Measurements from ENCODE around the gene METTL13.

- TF ChIP-seq CTCF (IDR thresholded peaks at IDR 0.05) (no peak), POLR2A (IDR thresholded peaks at IDR 0.05) (no peak)
These were observed 36.2 kb downstream of the METTL13 start for GRCh38 chr1:171817511-171818265.
